ENCODE data around the gene SART3.

DNA sequence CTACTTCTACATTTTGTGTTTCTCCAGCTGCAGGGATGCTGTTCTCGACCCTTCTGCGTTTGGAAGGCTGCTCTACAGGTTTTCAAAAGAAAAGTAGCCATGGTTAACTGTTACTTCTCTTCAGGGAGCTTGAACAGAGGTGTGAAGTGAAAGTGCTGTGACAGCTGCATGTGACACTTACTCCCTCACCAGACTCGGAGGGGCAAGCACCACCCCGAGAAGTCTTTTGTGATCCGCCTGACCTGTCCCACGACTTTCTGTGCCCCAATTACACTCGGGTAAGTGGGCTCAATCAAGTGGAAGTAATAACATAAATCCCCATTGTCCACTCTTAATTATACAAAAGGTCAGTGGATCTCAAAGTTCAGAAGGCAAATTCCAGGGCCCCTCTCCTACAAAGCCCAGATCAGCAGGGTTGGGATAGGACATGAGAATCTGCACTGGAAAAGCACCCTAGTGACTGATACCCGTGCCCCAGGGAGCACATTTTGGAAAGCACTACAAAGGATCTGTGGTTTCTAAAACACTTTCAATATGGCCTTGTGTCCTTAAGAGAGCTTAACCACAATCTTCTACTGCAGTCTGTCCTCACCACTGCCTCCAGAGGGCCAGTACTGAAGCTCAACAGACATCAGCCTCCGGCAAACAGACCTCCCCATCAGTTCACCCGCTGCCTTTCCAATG is 34.3 kb downstream of the SART3 start:
- no peak for TF ChIP-seq POLR2AphosphoS5 (IDR thresholded peaks at IDR 0.05)
- TF ChIP-seq, protein P1, sequence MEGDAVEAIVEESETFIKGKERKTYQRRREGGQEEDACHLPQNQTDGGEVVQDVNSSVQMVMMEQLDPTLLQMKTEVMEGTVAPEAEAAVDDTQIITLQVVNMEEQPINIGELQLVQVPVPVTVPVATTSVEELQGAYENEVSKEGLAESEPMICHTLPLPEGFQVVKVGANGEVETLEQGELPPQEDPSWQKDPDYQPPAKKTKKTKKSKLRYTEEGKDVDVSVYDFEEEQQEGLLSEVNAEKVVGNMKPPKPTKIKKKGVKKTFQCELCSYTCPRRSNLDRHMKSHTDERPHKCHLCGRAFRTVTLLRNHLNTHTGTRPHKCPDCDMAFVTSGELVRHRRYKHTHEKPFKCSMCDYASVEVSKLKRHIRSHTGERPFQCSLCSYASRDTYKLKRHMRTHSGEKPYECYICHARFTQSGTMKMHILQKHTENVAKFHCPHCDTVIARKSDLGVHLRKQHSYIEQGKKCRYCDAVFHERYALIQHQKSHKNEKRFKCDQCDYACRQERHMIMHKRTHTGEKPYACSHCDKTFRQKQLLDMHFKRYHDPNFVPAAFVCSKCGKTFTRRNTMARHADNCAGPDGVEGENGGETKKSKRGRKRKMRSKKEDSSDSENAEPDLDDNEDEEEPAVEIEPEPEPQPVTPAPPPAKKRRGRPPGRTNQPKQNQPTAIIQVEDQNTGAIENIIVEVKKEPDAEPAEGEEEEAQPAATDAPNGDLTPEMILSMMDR (IDR thresholded peaks at IDR 0.05) = no peak
